Nephron progenitor cell (in vitro differentiated cells): ENCODE results near the gene WWOX.
A peak's percentile ranks its signal among the peaks of the same experiment; 100 is the strongest.

Experiments
- DNase-seq: peaks from one replicate; pipeline ENCODE4 v3.0.0; 2021
- H3K27ac Mint-ChIP-seq: 2 replicates; pipeline ENCODE4 v1.8.0; 2021; ENCODE audit warnings: mild to moderate bottlenecking, moderate library complexity, mixed read lengths
- H3K27me3 Mint-ChIP-seq: 2 replicates; pipeline ENCODE4 v1.8.0; 2021; ENCODE audit warnings: mild to moderate bottlenecking, low read depth, mixed read lengths; ENCODE audit not compliant: poor library complexity
- H3K36me3 Mint-ChIP-seq: 2 replicates; pipeline ENCODE4 v1.8.0; 2021; ENCODE audit warnings: low read depth, mixed read lengths
- H3K4me1 Mint-ChIP-seq: 2 replicates; pipeline ENCODE4 v1.8.0; 2021; ENCODE audit warnings: mixed read lengths
- H3K4me3 Mint-ChIP-seq: 2 replicates; pipeline ENCODE4 v1.8.0; 2021; ENCODE audit warnings: mild to moderate bottlenecking, moderate library complexity, mixed read lengths
- H3K9me3 Mint-ChIP-seq: 2 replicates; pipeline ENCODE4 v1.8.0; 2021; ENCODE audit warnings: mild to moderate bottlenecking, moderate library complexity, mixed read lengths
- CTCF ChIP-seq: fragments of 200-600 bp; sonication (generic); IDR thresholded peaks from 2 replicates; pipeline ENCODE4 v1.5.0; 2021; ENCODE audit warnings: antibody characterized with exemption

WWOX gene

GRCh38 chr16:78902321-78902720 lies 802.9 kb downstream of the WWOX start:
- no peaks in the 10 kb centered on the region for H3K36me3 Mint-ChIP-seq
- DNase-seq = no peak
- TF ChIP-seq CTCF = no peak
- H3K4me1 Mint-ChIP-seq = peaks cover 25% of the 10 kb centered on the region
- H3K9me3 Mint-ChIP-seq = peaks cover 25% of the 10 kb centered on the region
- no peak overlapping the region for H3K4me3 Mint-ChIP-seq
- peak overlapping the region; percentile 51 for H3K27ac Mint-ChIP-seq
- peaks cover 5% of the 10 kb centered on the region for H3K27me3 Mint-ChIP-seq

GRCh38 chr16:78903237-78903636 lies 803.8 kb downstream of the WWOX start:
- Mint-ChIP-seq H3K9me3 (peaks cover 27% of the 10 kb centered on the region), H3K27me3 (peaks cover 3% of the 10 kb centered on the region), H3K4me3 (no peak overlapping the region), H3K27ac (no peak overlapping the region), H3K36me3 (no peaks in the 10 kb centered on the region), H3K4me1 (peaks cover 33% of the 10 kb centered on the region)
- no peak for DNase-seq
- no peak for TF ChIP-seq CTCF

- TF ChIP-seq CTCF = no peak
- Mint-ChIP-seq H3K27me3 (peaks cover 3% of the 10 kb centered on the region), H3K36me3 (no peaks in the 10 kb centered on the region), H3K27ac (no peak overlapping the region), H3K4me1 (peaks cover 39% of the 10 kb centered on the region), H3K9me3 (peaks cover 25% of the 10 kb centered on the region), H3K4me3 (no peak overlapping the region)
- DNase-seq = no peak
Observed at GRCh38 chr16:78903843-78904242, 804.4 kb downstream of the WWOX start.

- no peak for DNase-seq
- Mint-ChIP-seq H3K4me3 (no peak overlapping the region), H3K4me1 (peaks cover 39% of the 10 kb centered on the region), H3K36me3 (peaks cover 9% of the 10 kb centered on the region), H3K27me3 (peaks cover 3% of the 10 kb centered on the region), H3K9me3 (peaks cover 43% of the 10 kb centered on the region), H3K27ac (no peak overlapping the region)
- TF ChIP-seq CTCF = no peak
Observed at GRCh38 chr16:78906135-78906534, 806.7 kb downstream of the WWOX start.

- TF ChIP-seq CTCF = no peak
- H3K4me3 Mint-ChIP-seq = no peak overlapping the region
- peaks cover 36% of the 10 kb centered on the region for H3K9me3 Mint-ChIP-seq
- H3K27me3 Mint-ChIP-seq = peaks cover 3% of the 10 kb centered on the region
- peaks cover 11% of the 10 kb centered on the region for H3K36me3 Mint-ChIP-seq
- peaks cover 34% of the 10 kb centered on the region for H3K4me1 Mint-ChIP-seq
- no peak overlapping the region for H3K27ac Mint-ChIP-seq
- no peak for DNase-seq
Observed at GRCh38 chr16:78909226-78909625, 809.8 kb downstream of the WWOX start.

- Mint-ChIP-seq H3K4me3 (no peak overlapping the region), H3K9me3 (peaks cover 24% of the 10 kb centered on the region), H3K27me3 (no peaks in the 10 kb centered on the region), H3K27ac (no peak overlapping the region), H3K4me1 (peaks cover 15% of the 10 kb centered on the region), H3K36me3 (peaks cover 11% of the 10 kb centered on the region)
- no peak for DNase-seq
- TF ChIP-seq CTCF = no peak
Observed at GRCh38 chr16:78915811-78916345, 816.4 kb downstream of the WWOX start.
